HG03342 (cell line): ENCODE measurements around the gene BMERB1.
"Not testable (repeated sequence)": the region's sequence is repeated elsewhere in the genome, so short reads cannot be mapped to it uniquely, and the experiment has no call there.

Experiments
- ATAC-seq: cut with Tn5 transposase; IDR thresholded peaks from one replicate; pipeline ENCODE4 v1.9.1; 2021; ENCODE audit warnings: mild to moderate bottlenecking, moderate library complexity; ENCODE audit not compliant: unreplicated experiment

The BMERB1 gene

DNA sequence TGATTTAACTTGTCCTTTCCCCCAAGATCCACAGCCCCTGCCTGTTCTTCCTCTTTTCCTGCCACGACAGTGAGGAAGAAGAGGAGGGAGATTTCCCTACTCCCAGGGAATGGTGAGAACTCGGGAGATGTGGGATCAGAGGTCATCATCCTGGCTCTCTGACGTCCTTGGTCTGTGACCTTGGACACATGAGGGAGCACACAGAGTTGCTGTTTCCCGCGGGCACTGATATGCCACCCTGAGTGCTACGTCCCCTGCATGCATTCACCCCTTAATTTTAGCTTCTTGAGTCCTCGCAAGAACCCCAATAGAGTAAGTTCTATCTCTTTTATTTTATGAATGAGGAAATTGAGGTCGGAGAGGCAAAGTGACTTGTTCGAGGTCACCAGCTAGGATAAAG, 85.4 kb downstream of the BMERB1 start:
- ATAC-seq: no peak

DNA sequence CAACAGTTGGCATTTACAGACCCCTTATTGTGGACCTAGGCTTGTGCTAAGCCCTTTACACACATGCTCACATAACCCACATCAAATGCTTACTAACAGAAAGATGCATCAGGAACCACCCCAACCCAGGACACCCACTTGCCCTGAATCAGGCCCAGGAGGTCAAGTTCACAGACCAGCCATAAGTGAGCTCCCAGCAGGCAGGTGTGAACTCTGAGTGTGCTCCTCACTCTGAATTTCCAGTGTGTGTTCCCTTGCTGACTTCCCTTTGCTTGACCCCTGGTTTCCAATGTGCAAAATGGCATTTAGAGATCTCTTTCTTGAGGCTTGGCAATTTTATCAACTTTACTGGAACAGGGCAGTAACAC, 87.0 kb downstream of the BMERB1 start:
- no peak for ATAC-seq

DNA sequence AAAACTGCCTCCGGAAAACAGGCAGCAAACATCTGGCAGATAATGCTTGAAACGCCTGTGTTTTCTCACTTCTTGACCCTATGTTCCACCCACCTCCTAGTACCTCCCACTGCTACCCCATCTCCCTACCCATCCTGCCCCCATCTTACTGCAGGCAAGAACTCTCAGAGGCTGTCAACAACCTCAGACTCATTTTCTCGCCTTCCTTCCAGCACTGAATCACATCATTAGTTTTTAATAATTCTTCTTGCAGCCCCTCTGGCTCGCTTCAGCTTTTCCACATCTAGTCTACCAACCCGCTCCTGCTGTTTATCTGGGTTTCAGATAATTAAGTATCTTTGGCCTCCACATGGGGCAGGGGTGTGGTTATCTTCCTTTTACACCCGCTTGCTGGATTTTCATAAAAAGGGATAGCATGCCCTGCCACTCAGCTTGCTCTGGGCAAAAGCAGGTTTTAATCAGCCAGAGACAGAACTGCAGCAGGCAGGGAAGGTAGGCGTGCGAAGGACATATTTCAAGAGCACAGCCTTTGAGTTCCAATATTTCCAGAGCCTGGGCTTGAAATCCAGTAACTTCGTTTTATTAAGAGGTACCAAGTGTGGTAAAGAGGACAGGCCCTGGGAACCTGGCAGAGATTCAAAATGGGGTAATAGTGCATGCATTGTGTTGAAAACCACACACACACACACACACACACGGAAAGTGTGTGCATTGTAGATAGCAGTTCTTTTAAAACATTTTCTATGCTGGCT, 87.5 kb downstream of the BMERB1 start:
- no peak for ATAC-seq

DNA sequence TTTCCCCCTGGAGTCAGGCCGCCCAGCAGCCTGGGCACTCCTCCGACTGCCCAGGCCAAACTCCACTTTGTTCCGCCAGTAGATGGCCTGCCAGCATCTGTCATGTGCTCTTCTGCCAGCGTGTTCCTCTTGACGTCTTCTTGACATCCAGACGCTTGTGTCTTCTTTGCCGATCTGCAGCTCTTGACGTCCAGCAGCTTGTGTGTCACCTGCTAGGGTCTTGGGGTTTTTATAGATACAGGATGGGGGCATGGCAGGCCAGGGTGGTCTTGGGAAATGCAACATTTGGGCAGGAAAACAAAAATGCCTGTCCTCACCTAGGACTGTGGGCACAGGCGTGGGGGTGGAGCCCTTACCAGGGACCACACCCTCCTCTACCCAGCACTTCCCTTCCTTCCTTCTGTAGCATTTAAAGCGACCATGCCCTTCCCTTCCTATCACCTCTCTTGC, 88.7 kb downstream of the BMERB1 start:
- ATAC-seq: no peak

DNA sequence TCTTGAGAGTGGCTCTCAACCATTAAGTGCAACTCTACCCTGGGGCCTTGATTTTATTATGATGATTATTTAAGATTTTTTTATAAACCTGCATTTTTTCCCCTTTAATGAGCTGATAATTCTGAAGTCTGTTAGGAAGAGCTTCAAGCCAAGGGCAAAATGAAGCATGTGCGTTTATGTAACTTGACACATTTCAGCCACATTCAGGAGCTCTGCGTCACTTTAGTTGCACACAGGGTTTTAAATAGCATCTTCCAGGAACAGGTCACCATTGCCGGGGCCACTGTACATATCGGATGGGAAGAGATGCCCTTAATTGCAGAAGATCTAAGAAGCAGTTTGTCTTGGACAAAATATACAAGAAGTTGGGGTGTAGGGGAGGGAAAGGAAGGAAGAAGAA, 89.6 kb downstream of the BMERB1 start:
- ATAC-seq: no peak

DNA sequence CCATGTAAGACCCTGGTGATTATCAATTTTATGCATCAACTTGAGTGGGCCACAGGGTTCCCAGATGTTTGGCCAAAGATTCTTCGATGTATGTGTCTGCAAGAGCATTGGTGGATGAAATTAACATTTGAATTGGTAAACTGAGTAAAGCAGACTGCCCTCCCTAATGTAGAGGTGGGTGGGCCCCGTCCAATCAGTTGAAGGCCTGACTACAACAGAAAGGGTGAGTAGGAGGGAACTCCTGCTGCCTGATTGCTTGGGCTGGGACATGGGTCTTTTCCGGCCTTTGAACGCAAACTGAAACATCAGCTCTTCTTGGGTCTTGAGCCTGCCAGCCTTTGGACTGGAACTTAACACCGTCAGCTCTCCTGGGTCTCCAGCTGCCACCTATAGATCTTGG, 90.6 kb downstream of the BMERB1 start:
- ATAC-seq: no peak

DNA sequence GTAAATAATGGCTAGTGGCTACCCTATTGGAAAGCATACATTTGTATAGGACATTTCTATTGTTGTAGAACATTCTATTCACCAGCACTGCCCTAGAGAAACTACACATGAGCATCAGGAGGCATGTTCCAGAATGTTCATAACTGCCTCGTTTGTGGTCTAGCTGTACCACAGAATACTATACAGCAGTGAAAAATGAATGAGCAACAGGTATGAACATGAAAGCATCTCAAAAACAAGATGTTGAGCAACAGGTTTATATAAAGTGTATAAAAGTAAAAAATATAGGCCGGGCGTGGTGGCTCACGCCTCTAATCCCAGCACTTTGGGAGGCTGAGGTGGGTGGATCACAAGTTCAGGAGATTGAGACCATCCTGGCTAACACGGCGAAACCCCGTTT, 91.7 kb downstream of the BMERB1 start:
- no peak for ATAC-seq

DNA sequence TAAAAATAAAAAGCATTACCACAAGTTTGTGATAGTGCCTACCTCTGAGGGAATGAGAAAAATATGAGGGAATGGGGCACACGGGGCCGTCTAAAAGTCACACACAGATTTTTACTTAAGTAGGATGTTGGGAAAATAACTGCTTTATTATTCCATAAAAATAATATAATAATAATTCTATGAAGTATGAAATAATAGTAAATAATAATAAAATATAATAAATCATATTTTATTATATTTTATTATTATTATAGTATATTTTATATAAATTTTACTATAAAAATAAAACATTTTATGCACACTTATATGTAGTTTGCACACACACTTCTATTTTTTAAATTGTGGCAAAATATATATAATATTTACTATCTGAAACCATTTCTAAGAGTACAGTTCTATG, 92.3 kb downstream of the BMERB1 start:
- ATAC-seq: no peak

DNA sequence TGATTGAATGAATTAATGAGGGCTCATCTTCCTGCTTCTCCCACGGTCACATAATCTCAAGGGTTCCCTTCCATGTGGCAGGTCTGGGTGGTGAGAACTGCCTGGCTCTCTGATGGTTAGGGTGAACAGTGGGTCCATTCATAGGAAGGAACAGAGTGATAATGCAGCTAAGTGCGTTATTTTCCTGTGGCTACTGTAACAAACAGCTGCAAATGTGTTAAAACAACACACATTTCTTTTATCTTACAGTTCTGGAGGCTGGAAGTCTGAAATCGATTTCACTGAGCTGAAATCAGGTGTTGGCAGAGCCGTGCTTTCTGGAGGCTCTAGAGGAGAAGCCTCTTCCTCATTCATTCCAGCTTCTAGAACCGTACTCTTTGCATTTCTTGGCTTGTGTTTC, 95.3 kb downstream of the BMERB1 start:
- no peak for ATAC-seq

DNA sequence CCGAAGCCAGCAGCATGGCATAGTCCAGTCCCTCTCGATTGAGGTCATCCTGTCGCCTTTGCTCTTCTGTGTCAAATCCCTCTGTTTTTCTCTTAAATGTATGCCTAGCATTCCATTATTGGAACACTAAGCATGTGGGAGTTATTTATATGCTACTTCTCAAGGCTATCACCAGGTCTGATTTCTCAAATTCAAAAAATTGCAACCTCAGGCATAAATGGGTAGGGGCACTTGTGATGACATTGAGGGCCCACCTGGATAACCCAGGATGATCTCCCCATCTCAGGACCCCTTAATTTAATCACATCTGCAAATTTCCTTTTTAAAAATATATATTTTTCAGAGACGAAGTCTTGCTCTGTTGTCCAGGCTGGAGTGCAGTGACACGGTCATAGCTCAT, 95.7 kb downstream of the BMERB1 start:
- ATAC-seq: no peak

DNA sequence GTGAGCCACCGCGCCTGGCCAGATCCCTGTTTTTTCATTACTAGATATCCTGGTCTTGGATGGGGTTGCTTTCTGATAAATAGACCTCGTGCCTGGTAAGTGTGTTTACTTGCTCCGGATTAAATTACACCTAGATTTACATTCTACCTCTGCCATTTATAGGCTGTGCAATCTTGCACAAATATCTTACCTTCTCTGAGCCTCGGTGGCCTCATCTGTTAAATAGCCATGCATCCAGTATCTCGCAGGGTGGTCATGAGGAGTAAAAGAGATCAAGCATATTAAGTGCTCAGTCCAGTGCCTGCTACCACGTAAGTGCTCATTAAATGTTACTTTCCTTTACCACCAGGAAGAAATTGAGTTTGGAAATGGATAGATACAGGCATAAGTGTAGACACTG, 98.4 kb downstream of the BMERB1 start:
- ATAC-seq: no peak

DNA sequence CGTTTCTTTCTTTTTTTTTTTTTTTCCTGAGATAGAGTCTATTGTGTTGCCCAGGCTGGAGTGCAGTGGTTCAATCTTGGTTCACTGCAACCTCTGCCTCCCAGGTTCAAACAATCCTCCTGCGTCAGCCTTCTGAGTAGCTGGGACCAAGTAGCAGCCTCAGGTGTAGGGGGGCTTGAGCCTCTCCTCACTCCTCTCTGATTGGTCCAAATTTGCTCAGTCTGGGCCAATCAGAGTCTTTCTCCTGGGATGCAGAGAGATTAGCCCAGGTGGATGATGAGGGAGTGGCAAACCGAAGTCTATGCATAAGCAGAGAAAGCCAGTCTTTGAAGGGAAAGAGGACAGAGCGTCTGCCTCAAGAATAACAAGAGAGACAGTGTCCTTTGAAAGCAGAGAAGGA, 99.0 kb downstream of the BMERB1 start:
- ATAC-seq: no peak

DNA sequence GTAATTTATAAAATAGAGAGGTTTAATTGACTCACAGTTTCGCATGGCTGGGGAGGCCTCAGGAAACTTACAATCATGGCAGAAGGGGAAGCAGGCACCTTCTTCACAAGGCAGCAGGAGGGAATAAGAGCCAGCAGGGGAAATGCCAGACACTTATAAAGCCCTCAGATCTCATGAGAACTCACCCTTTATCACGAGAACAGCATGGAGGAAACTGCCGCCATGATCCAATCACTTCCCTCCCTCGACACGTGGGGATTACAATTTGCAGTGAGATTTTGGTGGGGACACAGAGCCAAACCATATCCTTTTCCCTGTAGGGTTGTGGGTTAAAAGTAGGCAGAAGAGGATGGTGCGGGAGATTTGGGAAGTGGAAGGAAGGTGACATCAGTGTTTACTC, 101.4 kb downstream of the BMERB1 start:
- ATAC-seq: no peak

DNA sequence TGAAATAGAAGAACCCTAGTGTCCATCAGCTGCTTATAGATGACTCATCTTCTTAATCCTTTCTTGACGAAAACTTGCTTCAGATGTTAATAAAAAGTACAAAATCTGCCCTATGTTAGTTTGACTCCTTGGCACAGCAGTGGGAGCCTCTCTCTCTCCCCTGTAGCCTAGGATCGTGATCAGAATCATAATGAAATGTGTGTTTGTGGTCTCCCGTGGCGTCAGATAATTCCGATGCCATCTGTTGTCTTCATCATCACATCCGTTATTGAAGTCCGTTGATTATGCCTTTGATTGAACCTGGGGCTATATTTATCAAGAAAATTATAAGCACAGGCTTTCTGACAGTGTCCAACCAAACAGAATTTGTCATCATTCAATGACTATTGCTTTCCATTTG, 102.5 kb downstream of the BMERB1 start:
- ATAC-seq: no peak

DNA sequence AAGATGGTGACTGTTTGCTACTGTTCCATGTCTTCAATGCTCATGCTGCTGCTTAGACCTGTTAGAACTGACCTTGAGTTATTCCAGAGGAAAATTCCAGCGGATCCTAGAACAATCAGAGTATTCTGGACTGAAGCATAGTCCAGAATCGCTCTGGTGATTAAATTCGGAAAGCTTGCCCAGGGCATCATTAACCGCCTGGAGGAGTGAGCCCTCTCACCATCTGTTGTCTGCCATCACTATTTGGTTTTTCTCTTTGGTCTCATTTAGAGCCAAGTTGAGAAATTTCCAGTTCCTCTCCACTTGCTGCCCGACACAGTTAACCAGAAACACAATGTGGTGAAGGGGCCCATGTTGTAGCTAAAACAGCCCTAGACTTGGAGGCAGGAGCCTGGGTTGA, 104.1 kb downstream of the BMERB1 start:
- no peak for ATAC-seq

DNA sequence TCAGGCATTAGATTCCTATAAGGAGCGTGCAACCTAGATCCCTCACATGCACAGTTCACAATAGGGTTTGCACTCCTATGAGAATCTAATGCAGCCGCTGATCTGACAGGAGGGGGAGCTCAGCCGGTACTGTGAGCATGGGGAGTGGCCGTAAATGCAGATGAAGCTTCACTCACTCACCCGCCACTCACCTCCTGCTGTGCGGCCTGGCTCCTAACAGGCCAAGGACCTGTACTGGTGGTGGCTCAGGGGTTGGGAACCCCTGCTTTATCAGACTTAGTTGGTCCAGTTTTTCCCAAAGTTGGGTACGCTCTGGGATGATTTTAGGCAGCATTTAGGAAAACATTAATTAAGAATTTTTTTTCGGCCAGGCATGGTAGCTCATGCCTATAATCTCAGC, 104.8 kb downstream of the BMERB1 start:
- ATAC-seq: no peak

DNA sequence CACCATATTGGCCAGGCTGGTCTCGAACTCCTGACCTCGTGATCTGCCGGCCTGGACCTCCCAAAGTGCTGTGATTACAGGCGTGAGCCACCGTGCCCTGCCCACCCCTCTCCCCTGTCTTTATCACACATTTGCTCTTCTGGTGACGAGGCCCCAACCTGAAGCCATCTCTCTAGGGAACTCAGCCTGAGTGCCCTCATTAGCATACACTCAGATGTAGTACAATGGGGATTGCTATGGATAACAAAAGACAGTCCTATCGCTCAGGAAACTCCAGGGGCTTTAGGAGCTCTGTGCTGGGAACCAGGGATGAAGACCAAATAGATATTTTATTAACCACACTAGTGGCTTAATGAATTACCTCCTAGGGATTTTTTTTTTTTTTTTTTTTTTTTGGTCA, 107.9 kb downstream of the BMERB1 start:
- ATAC-seq: no peak

DNA sequence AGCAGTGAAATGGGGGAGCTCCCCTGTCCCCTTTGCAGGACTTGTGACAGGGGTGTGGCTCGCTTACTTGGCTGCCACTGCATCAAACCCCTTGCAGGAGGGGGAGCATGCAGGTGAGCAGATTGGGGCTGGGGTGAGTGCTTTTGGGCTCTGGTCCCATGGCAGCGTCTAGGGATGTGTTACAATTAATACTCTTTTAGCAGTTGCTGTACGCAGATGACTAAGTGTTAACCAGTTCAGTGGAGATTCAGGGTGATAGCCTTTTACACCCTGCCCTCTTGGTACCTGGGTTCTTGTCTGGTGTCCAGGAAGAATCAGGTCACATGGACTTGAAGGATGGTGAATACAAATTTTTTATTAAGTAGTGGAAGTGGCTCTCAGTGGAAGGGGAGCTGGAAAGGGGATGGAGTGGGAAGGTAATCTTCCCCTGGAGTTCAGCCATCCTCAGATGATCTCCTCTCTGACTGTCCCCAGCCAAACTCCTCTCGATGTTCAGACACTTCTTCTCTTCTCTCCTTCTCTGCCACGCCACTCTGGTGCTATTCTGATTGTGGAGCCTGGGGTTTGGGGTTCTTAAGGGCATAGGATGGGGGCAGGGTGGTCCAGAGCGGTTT, 108.5 kb downstream of the BMERB1 start:
- no peak for ATAC-seq

DNA sequence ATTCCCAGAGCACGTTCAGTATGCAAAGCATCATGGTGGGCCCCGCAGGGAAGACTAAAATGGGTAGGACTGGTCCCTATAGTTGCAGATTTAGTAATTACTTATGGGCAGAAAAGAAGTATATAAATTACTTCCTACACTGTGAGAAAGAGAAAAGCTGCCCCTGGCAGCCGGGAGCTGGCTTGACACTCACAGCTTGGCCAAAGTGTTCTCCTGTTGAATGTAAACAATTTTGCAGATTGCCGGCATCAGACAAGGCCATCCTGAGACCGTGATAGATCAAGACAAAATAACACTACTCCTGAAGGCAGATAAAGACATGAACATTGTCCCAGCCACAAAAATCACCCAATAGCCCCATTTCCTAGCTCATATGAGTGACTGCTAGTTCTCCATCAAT, 110.0 kb downstream of the BMERB1 start:
- ATAC-seq: no peak

DNA sequence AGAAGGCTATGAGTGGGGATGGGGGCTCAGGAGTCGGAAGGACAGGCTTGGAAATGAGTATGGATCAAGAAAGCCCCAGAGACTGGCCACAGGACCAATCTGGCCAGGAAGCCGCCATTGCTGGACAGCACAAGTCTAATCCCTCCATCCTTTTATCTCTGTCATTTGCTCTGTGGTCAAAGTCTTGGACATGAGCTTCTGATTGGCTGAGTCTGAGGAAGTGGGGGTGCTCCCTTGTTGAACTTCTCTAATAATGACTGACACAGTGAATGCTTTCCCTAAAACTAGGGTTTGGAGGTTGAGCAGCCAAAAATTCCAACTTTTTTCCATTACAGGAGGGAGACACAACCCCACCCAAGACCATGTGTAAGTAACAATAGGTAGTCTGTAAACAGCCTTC, 111.2 kb downstream of the BMERB1 start:
- ATAC-seq: no peak

DNA sequence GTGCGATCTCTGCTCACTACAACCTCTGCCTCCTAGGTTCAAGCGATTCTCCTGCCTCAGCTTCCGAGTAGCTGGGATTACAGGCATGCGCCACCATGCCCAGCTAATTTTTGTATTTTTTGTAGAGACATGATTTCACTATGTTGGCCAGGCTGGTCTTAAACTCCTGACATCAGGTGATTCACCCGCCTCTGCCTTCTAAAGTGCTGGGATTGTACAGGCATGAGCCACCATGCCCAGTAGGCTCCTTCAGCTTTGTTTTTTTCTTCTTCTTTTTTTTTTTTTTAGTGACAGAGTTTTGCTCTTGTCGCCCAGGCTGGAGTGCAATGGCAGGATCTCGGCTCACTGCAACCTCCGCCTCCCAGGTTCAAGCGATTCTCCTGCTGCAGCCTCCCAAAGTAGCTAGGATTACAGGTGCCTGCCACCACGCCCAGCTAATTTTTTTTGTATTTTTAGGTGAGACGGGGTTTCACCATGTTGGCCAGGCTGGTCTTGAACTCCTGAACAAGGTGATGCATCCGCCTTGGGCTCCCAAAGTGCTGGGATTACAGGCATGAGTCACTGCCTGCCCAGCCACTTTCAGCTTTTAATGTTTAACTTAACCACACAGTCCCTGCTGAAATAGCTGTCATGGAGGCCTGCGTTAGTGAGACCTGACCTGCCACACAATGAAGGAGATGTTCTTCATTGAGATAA, 112.8 kb downstream of the BMERB1 start:
- ATAC-seq: not testable (repeated sequence)

DNA sequence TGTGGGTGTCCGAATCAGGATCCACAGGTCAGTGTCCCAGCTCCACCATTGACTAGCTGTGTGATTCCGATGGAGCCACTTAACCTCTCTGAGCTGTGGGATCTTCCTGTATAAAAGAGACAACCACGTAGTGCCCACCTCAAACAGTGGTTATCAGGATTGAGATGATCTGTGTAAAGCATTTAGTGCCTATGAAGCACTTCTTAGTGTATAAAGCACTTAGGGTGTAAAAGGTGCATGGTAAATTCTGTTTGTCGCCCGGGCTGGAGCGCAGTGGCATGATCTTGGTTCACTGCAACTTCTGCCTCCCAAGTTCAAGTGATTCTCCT, 113.3 kb downstream of the BMERB1 start:
- no peak for ATAC-seq
